Stimulated activated CD4-positive, alpha-beta T cell treated with anti-CD3 and anti-CD28 coated beads, Interleukin-4, amount 100 ng/mL, for 4 hours (primary cell): ENCODE measurements around the gene CACNA1D.

Experiments
- DNase-seq, 2 experiments: peaks; one replicate each; pipeline ENCODE4 v3.0.0-alpha.2; 2020

Gene CACNA1D

GRCh38 chr3:53763353-53763752, 268.9 kb downstream of the CACNA1D start:
- DNase-seq: no peak

GRCh38 chr3:53764026-53764775, 269.8 kb downstream of the CACNA1D start:
- DNase-seq: no peak

- no peak for DNase-seq
These were observed 271.3 kb downstream of the CACNA1D start for GRCh38 chr3:53765753-53766152.

GRCh38 chr3:53766706-53767105, 272.3 kb downstream of the CACNA1D start:
- DNase-seq: no peak

GRCh38 chr3:53768478-53769459, 274.4 kb downstream of the CACNA1D start:
- DNase-seq: no peak

GRCh38 chr3:53772562-53772961, 278.2 kb downstream of the CACNA1D start:
- no peak for DNase-seq

- DNase-seq: no peak
These were observed 278.6 kb downstream of the CACNA1D start for GRCh38 chr3:53773021-53773436.

GRCh38 chr3:53773611-53774368, 279.4 kb downstream of the CACNA1D start:
- DNase-seq: no peak

- no peak for DNase-seq
These were observed 280.0 kb downstream of the CACNA1D start for GRCh38 chr3:53774414-53774813.

GRCh38 chr3:53775018-53775417, 280.6 kb downstream of the CACNA1D start:
- DNase-seq: no peak

GRCh38 chr3:53775834-53776251, 281.4 kb downstream of the CACNA1D start:
- no peak for DNase-seq

- no peak for DNase-seq
These were observed 282.2 kb downstream of the CACNA1D start for GRCh38 chr3:53776494-53777101.

GRCh38 chr3:53777468-53777867, 283.1 kb downstream of the CACNA1D start:
- no peak for DNase-seq

- no peak for DNase-seq
These were observed 283.7 kb downstream of the CACNA1D start for GRCh38 chr3:53778153-53778552.

GRCh38 chr3:53780171-53780570, 285.8 kb downstream of the CACNA1D start:
- no peak for DNase-seq

- DNase-seq: no peak
These were observed 286.4 kb downstream of the CACNA1D start for GRCh38 chr3:53780806-53781205.

- no peak for DNase-seq
These were observed 292.6 kb downstream of the CACNA1D start for GRCh38 chr3:53787016-53787415.

GRCh38 chr3:53788038-53788437, 293.6 kb downstream of the CACNA1D start:
- no peak for DNase-seq

GRCh38 chr3:53789459-53789858, 295.0 kb downstream of the CACNA1D start:
- DNase-seq: no peak

- DNase-seq: no peak
These were observed 296.1 kb downstream of the CACNA1D start for GRCh38 chr3:53790470-53790869.

GRCh38 chr3:53791317-53791716, 296.9 kb downstream of the CACNA1D start:
- no peak for DNase-seq

- DNase-seq: no peak
These were observed 298.5 kb downstream of the CACNA1D start for GRCh38 chr3:53792866-53793265.

- no peak for DNase-seq
These were observed 300.2 kb downstream of the CACNA1D start for GRCh38 chr3:53794597-53794996.
